ENCODE data around the gene CA4.
"Not testable (repeated sequence)": the region's sequence is repeated elsewhere in the genome, so short reads cannot be mapped to it uniquely, and the experiment has no call there.

The CA4 gene

GRCh38 chr17:60115364-60115763 lies 34.4 kb upstream of the CA4 start:
- H3K4me3 Mint-ChIP-seq; H3K36me3 Mint-ChIP-seq (ENCODE audit: insufficient read depth); ATAC-seq (replicated peaks; ENCODE audit: extremely low read depth, poor library complexity, severe bottlenecking): not testable (repeated sequence)

GRCh38 chr17:60116196-60116595 lies 33.6 kb upstream of the CA4 start:
- not testable (repeated sequence) for ATAC-seq (replicated peaks; ENCODE audit: extremely low read depth, poor library complexity, severe bottlenecking); H3K9me3 Mint-ChIP-seq; H3K27me3 Mint-ChIP-seq; H3K36me3 Mint-ChIP-seq (ENCODE audit: insufficient read depth); DNase-seq (ENCODE audit: low spot score in 2 of 2); H3K4me3 Mint-ChIP-seq; H3K4me1 Mint-ChIP-seq; H3K27ac Mint-ChIP-seq (ENCODE audit: low read depth)

More at GRCh38 chr17:60115364-60115763, 34.4 kb upstream of the CA4 start:
- H3K9me3 Mint-ChIP-seq; H3K27ac Mint-ChIP-seq (ENCODE audit: low read depth); DNase-seq (ENCODE audit: low spot score in 2 of 2); H3K27me3 Mint-ChIP-seq; H3K4me1 Mint-ChIP-seq: not testable (repeated sequence)

- not testable (repeated sequence) for H3K36me3 Mint-ChIP-seq (ENCODE audit: insufficient read depth); H3K9me3 Mint-ChIP-seq; H3K27ac Mint-ChIP-seq (ENCODE audit: low read depth); H3K4me3 Mint-ChIP-seq; DNase-seq (ENCODE audit: low spot score in 2 of 2); H3K4me1 Mint-ChIP-seq; H3K27me3 Mint-ChIP-seq; ATAC-seq (replicated peaks; ENCODE audit: extremely low read depth, poor library complexity, severe bottlenecking)
Measured at GRCh38 chr17:60119162-60119561, 30.6 kb upstream of the CA4 start.

- not testable (repeated sequence) for H3K4me3 Mint-ChIP-seq; DNase-seq (ENCODE audit: low spot score in 2 of 2); H3K27me3 Mint-ChIP-seq; H3K4me1 Mint-ChIP-seq; H3K36me3 Mint-ChIP-seq (ENCODE audit: insufficient read depth); H3K27ac Mint-ChIP-seq (ENCODE audit: low read depth); H3K9me3 Mint-ChIP-seq
- peak; percentile 15 for ATAC-seq (replicated peaks; ENCODE audit: extremely low read depth, poor library complexity, severe bottlenecking)
Measured at GRCh38 chr17:60119807-60120748, 29.7 kb upstream of the CA4 start.

- DNase-seq (ENCODE audit: low spot score in 2 of 2) (no peak), ATAC-seq (replicated peaks; ENCODE audit: extremely low read depth, poor library complexity, severe bottlenecking) (no peak)
- no peaks in the 10 kb centered on the region for H3K36me3 Mint-ChIP-seq (ENCODE audit: insufficient read depth)
- no peaks in the 10 kb centered on the region for H3K9me3 Mint-ChIP-seq
- peaks cover 1% of the 10 kb centered on the region for H3K4me1 Mint-ChIP-seq
- no peak overlapping the region for H3K27ac Mint-ChIP-seq (ENCODE audit: low read depth)
- no peak overlapping the region for H3K4me3 Mint-ChIP-seq
- H3K27me3 Mint-ChIP-seq, result no peaks in the 10 kb centered on the region
Measured at GRCh38 chr17:60127068-60128064, 22.4 kb upstream of the CA4 start.

GRCh38 chr17:60128171-60128859 lies 21.5 kb upstream of the CA4 start:
- no peak for DNase-seq (ENCODE audit: low spot score in 2 of 2)
- peaks cover 9% of the 10 kb centered on the region for H3K4me1 Mint-ChIP-seq
- ATAC-seq (replicated peaks; ENCODE audit: extremely low read depth, poor library complexity, severe bottlenecking), result no peak
- H3K27ac Mint-ChIP-seq (ENCODE audit: low read depth), result no peak overlapping the region
- no peak overlapping the region for H3K4me3 Mint-ChIP-seq
- H3K27me3 Mint-ChIP-seq, result peaks cover 6% of the 10 kb centered on the region
- H3K36me3 Mint-ChIP-seq (ENCODE audit: insufficient read depth), result no peaks in the 10 kb centered on the region
- H3K9me3 Mint-ChIP-seq, result no peaks in the 10 kb centered on the region

GRCh38 chr17:60129164-60129563 lies 20.6 kb upstream of the CA4 start:
- ATAC-seq (replicated peaks; ENCODE audit: extremely low read depth, poor library complexity, severe bottlenecking) (no peak), DNase-seq (ENCODE audit: low spot score in 2 of 2) (no peak)
- Mint-ChIP-seq H3K27me3 (peaks cover 14% of the 10 kb centered on the region), H3K4me3 (no peak overlapping the region), H3K9me3 (no peaks in the 10 kb centered on the region), H3K27ac (ENCODE audit: low read depth) (no peak overlapping the region), H3K4me1 (peaks cover 15% of the 10 kb centered on the region), H3K36me3 (ENCODE audit: insufficient read depth) (peaks cover 2% of the 10 kb centered on the region)

GRCh38 chr17:60130466-60130865 lies 19.3 kb upstream of the CA4 start:
- H3K4me1 Mint-ChIP-seq, result peaks cover 28% of the 10 kb centered on the region
- peaks cover 17% of the 10 kb centered on the region for H3K27me3 Mint-ChIP-seq
- H3K27ac Mint-ChIP-seq (ENCODE audit: low read depth), result no peak overlapping the region
- H3K36me3 Mint-ChIP-seq (ENCODE audit: insufficient read depth), result peaks cover 11% of the 10 kb centered on the region
- H3K9me3 Mint-ChIP-seq, result no peaks in the 10 kb centered on the region
- ATAC-seq (replicated peaks; ENCODE audit: extremely low read depth, poor library complexity, severe bottlenecking) (no peak), DNase-seq (ENCODE audit: low spot score in 2 of 2) (no peak)
- no peak overlapping the region for H3K4me3 Mint-ChIP-seq

GRCh38 chr17:60134396-60135150 lies 15.2 kb upstream of the CA4 start:
- Mint-ChIP-seq H3K9me3 (no peaks in the 10 kb centered on the region), H3K4me1 (peaks cover 33% of the 10 kb centered on the region), H3K27ac (ENCODE audit: low read depth) (peak overlapping the region; percentile 74), H3K4me3 (peak overlapping the region; percentile 90), H3K27me3 (peaks cover 43% of the 10 kb centered on the region), H3K36me3 (ENCODE audit: insufficient read depth) (peaks cover 12% of the 10 kb centered on the region)
- no peak for DNase-seq (ENCODE audit: low spot score in 2 of 2)
- ATAC-seq (replicated peaks; ENCODE audit: extremely low read depth, poor library complexity, severe bottlenecking), result peak; percentile 30

- Mint-ChIP-seq H3K4me3 (peak overlapping the region; percentile 90), H3K4me1 (peaks cover 33% of the 10 kb centered on the region), H3K9me3 (no peaks in the 10 kb centered on the region), H3K27ac (ENCODE audit: low read depth) (peak overlapping the region; percentile 74), H3K27me3 (peaks cover 50% of the 10 kb centered on the region), H3K36me3 (ENCODE audit: insufficient read depth) (peaks cover 14% of the 10 kb centered on the region)
- DNase-seq (ENCODE audit: low spot score in 2 of 2) (peak; percentile 29 to 37), ATAC-seq (replicated peaks; ENCODE audit: extremely low read depth, poor library complexity, severe bottlenecking) (peak; percentile 83)
Measured at GRCh38 chr17:60135151-60135950, 14.4 kb upstream of the CA4 start.

Data from central memory CD8-positive, alpha-beta T cell (primary cell).